Stimulated activated CD4-positive, alpha-beta T cell treated with anti-CD3 and anti-CD28 coated beads, Interleukin-15, amount 100 ng/mL, for 1 hour (primary cell): Measurements from ENCODE around the gene PIK3CB.
"Not testable (repeated sequence)": the region's sequence is repeated elsewhere in the genome, so short reads cannot be mapped to it uniquely, and the experiment has no call there.

Experiments
- DNase-seq, 2 donors: peaks; one replicate each; pipeline ENCODE4 v3.0.0-alpha.2; 2020; ENCODE audit warnings: low read depth in 1 of 2, low spot score in 1 of 2

The PIK3CB gene

DNA sequence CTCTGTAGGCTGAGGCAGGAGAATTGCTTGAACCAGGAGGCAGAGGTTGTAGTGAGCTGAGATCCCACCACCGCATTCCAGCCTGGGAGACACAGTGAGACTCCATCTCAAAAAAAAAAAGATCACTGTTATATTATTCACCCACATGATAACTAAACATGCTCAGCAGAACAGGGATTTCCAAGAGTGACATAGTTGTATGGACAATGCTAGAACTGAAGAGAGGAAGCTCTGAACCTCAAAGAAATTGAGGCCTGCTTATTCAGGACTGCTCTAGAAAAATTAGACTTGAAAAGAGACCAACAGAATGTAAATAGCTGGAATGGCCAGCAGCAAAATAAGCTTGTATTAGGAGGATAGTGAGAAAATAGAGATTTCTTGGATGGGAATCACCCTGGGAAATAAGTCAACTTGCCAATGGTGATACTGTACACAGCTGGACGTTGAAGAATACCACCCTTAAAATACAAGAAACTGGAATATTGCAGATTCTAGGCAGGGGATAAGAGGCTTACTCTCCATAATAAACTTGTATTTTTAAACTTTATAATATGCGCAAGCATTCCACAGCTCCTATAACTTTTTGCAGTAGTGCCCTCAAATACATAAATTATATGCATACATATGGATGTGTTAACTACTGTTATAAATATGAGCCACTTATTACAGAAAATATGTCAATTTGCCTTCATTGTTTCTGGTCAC lies 28.2 kb downstream of the PIK3CB start:
- no peak for DNase-seq

DNA sequence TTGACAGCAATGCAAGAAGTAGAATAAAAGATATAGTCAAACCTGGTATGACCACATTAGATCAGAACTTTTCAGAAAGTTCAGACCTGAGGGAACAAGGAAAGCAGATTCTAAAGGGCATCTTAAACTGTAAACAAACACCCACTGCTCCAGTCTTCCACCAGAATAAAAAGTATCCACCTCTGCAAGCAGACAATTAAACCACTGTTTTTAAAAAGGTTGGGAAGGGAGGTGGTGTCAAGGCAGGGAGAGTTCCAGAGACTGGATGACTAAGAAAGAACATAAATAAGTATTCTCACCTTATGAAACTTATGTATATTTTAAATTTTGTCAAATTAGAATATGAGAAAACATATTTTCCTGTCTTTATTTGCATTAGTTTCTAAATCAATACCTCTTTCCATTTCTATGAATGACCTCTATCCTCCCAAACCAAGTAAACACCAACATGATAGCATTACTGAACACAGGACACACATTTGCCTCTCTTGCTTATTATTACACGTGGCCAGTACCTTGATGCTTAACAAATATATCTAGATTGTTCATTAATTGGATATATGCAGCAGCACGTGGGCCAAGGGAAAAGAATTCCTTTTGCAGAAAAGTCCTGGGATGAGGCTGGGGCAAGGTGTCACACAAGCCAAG lies 31.6 kb downstream of the PIK3CB start:
- no peak for DNase-seq

DNA sequence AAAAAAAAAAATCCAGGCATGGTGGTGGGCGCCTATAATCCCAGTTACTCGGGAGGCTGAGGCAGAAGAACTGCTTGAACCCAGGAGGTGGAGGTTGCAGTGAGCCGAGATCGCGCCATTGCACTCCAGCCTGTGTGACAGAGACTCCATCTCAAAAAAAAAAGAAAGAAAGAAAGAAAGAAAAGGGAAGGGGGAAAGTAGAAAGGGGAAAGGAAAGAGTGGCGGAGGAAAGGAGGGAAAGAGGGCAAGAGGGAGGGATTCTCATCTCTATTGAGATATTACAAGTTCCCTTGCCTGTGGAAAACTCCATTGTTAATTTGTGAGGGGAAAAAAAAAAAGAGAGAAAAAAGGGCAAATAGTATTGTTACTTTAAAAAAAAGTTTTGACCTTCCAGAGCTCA lies 32.5 kb downstream of the PIK3CB start:
- DNase-seq = not testable (repeated sequence)

DNA sequence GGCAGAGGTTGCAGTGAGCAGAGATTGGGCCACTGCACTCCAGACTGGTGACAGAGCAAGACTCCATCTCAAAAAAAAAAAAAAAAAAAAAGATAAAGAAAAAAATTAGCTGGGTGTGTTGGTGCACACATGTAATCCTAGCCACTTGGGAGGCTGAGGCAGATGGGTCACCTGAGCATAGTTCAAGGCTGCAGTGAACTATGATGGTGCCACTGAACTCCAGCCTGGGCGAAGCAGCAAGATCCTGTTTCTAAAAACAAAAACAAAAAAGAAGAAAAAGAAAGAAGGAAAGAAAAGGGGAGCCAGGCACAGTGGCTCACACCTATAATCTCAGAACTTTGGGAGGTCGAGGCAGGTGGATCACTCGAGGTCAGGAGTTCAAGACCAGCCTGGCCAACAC lies 32.9 kb downstream of the PIK3CB start:
- no peak for DNase-seq

DNA sequence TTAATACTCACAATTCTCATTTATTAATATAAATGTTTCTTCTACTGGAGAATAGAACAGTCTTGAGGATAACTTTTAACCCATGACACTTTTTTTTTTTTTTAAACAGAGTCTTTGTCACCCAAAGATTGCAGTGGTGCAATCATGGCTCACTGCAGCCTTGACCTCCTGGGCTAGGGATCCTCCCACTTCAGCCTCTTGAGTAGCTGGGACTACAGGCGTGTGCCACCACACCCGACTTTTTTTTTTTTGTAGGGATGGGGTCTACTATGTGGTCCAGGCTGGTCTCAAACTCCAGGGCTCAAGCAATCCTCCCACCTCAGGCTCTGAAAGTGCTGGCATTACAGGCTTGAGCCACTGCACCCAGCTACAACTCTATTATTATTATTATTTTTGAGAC lies 34.5 kb downstream of the PIK3CB start:
- DNase-seq = no peak

DNA sequence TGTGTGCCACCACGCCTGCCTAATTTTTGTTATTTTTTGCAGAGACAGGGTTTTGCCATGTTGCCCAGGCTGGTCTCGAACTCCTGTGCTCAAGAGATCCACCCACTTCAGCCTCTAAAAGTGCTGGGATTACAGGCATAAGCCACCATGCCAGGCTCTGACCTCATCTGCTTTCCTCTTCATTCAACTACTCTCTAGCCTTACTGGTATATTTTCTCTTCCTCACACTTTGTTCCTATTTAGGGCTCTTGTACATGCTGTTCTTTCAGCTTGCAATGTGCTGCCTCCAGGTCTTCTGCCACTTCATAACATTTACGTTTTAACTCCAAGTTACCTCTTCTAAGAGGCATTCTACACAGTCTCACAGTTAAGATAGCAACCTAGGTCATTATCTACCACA lies 34.9 kb downstream of the PIK3CB start:
- DNase-seq = no peak

DNA sequence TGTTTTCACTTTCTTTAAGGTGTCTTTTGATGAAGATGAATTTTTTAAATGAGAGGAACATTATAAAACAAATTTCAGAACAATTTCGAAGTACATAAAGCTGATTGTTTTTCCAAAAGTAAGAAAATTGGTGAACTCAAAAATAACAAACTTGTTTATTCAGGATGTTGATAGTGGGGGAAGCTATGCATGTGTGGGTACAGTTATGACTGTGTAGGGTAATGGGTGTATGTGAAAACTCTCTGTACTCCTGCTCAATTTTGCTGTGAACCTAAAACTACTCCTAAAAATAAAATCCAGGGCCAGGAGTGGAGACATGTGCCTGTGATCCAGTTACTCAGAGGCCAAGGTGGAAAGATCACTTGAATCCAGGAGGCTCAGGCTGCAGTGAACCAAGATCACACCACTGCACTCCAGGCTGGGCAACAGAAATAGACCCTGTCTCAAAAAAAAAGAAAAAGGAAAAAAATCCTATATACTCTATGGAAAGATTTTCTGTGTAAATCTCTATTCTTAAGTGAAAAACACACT lies 37.2 kb downstream of the PIK3CB start:
- no peak for DNase-seq

DNA sequence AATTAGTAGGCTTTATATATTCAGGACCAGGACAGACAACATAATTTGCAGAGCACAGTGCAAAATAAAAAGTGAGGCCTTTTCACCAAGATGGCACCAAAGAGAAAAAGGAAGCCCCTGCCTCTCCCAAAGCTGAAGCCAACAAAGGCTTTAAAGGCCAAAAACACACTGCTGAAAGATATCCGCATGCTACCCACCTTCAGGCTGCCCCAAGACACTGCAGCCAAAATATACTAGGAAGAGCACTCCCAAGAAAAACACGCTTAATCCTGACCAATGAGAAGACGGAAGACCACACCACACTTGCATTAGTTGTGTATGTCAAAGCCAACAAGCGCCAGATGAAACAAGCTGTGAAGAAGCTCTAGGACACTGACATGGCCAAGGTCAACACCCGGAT lies 38.0 kb downstream of the PIK3CB start:
- no peak for DNase-seq

DNA sequence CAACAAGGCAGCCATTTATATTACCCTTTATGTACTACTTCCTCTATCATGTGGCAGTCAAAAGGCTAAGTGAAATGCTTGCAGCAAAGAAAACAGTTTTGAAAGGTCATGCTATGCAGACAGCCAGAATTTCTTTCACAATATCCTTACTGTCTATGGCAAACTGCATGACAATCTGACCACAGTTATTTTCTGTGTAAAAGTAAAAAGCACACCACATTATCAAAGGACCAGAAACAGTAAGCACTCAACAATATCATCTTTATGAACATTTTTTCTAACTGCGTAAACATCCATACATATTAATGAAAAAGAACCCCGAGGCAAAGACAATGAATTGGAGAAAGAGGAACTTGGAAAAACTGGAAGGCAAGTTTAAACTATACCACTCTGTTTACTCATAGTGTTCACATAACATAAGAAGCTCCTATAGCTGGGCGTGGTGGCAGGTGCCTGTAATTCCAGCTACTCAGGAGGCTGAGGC lies 47.9 kb downstream of the PIK3CB start:
- DNase-seq = no peak

- DNase-seq = no peak
Measured at GRCh38 chr3:138785951-138786350, 48.8 kb downstream of the PIK3CB start.

- not testable (repeated sequence) for DNase-seq
Measured at GRCh38 chr3:138785362-138785857, 49.3 kb downstream of the PIK3CB start.

GRCh38 chr3:138782755-138783154 lies 52.0 kb downstream of the PIK3CB start:
- DNase-seq = no peak

DNA sequence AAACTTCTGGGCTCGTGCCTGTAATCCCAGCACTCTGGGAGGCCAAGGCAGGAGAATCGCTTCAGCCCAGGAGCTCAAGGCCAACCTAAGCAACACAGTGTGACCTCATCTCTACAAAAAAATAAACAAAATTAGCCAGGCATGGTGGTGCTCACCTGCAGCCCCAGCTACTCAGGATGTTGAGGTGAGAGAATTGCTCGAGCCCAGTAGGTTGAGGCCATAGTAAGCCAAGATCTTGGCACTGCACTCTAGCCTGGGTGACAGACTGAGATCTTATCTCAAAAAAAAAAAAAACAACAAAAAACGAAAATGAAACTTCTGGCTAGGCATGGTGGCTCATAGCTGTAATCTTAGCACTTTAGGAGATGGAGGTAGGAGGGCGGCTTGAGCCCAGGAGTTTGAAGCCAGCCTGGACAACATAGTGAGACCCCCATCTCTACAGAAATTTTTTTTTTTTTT lies 53.7 kb downstream of the PIK3CB start:
- DNase-seq = peak in 1 of 2 donors; percentile 10

- no peak for DNase-seq
Measured at GRCh38 chr3:138778643-138779042, 56.1 kb downstream of the PIK3CB start.

- no peak for DNase-seq
Measured at GRCh38 chr3:138776961-138777360, 57.8 kb downstream of the PIK3CB start.

DNA sequence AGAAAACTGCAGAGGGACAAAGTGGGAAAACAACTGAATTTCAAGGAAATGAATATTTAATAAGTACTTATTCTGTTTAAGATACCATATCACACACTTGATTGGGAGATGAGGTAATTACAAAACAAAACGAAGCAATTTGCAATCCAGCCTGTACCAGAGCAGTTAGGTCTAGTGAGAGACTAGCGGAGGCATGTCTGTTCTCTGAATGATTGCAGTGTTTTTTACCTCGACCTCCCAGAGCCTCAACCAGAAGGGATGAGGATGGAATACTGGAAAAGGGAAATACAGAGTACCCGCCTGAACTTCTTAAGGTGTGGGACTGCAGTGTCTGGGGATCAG lies 59.5 kb downstream of the PIK3CB start:
- DNase-seq = no peak

- no peak for DNase-seq
Measured at GRCh38 chr3:138774529-138775253, 60.0 kb downstream of the PIK3CB start.

DNA sequence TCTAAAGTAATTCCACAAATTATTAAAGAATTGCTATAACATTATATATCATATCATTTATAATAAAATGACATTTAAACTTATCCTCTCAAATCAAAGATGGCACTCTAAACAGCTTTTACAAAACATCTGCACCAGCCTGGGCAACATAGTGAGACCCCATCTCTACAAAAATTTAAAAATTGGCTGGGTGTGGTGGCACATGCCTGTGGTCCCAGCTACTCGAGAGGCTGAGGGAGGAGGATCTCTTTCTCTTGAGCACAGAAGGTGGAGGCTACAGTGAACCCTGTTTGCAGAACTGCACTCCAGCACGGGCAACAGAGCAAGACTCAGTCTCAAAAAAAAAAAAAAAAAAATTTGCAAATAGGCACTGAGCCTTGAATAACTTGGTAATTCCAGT lies 63.1 kb downstream of the PIK3CB start:
- DNase-seq = no peak

- DNase-seq = no peak
Measured at GRCh38 chr3:138769616-138770015, 65.1 kb downstream of the PIK3CB start.

GRCh38 chr3:138768946-138769345 lies 65.8 kb downstream of the PIK3CB start:
- DNase-seq = no peak

GRCh38 chr3:138768125-138768524 lies 66.6 kb downstream of the PIK3CB start:
- DNase-seq = no peak
